Activated T-helper 1 cell treated with anti-CD3 and anti-CD28 coated beads, Interleukin-12 subunit alpha, Interleukin-12 subunit beta, Interleukin-2, Interleukin-4 antibody, amounts not matched to agents 30 ng/mL and 10 ng/mL and 1 ng/mL, durations not matched to agents 14 hours and 24 hours and 36 hours (primary cell): Measurements from ENCODE around the gene SPDL1. TPM values are rescaled to one million over a fixed set of nuclear protein-coding genes. Genes with fewer than 3 reads are reported as not detected.
A peak's percentile ranks its signal among the peaks of the same experiment; 100 is the strongest.
"Not testable (repeated sequence)": the region's sequence is repeated elsewhere in the genome, so short reads cannot be mapped to it uniquely, and the experiment has no call there.

Source experiments
- DNase-seq: peaks from one replicate; pipeline ENCODE4 v3.0.0; 2021; ENCODE audit warnings: low spot score
- H3K27ac Mint-ChIP-seq: one replicate; pipeline ENCODE4 v1.8.0; 2021; ENCODE audit warnings: mild to moderate bottlenecking, mixed read lengths
- H3K27me3 Mint-ChIP-seq: one replicate; pipeline ENCODE4 v1.8.0; 2022; ENCODE audit warnings: mild to moderate bottlenecking, moderate library complexity, mixed read lengths; ENCODE audit not compliant: insufficient read depth
- H3K36me3 Mint-ChIP-seq: one replicate; pipeline ENCODE4 v1.8.0; 2021; ENCODE audit warnings: low read depth, mixed read lengths
- H3K4me1 Mint-ChIP-seq: one replicate; pipeline ENCODE4 v1.8.0; 2021; ENCODE audit warnings: low read depth, mixed read lengths
- H3K4me3 Mint-ChIP-seq: one replicate; pipeline ENCODE4 v1.8.0; 2021; ENCODE audit warnings: mild to moderate bottlenecking, moderate library complexity, mixed read lengths
- H3K9me3 Mint-ChIP-seq: one replicate; pipeline ENCODE4 v1.8.0; 2021; ENCODE audit warnings: mixed read lengths
- intact Hi-C: fragments of 100-400 bp; cut with micrococcal nuclease; formaldehyde crosslinking; loops from one replicate; pipeline ENCODE4 v1.15.1; 2024
- total RNA-seq: library from RNA; stranded (reverse); gene quantifications from 2 replicates; pipeline ENCODE4 v1.2.3, GENCODE V29; 2022

Gene SPDL1
- total RNA-seq, 1 donor from 2014 or later: 34.1 TPM

DNA sequence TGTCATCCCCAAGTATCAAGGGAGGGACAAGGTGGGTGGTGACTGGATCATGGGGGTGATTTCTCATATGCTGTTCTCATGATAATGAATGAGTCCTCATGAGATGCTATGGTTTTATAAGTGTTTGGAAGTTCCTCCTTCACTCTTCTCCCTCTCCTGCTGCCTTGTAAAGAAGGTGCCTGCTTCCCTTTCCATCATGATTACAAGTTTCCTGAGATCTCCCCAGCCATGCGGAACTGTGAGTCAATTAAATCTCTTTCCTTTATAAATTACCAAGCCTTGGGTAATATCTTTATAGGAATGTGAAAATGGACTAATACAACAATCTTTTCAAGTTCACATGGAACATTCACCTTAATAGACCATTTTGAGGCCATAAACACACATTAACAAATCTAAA, 32.0 kb downstream of the SPDL1 start:
- intact Hi-C loops: no loop called here
- H3K36me3 Mint-ChIP-seq: peaks cover 1% of the 10 kb centered on the region
- H3K27me3 Mint-ChIP-seq: peaks cover 44% of the 10 kb centered on the region
- peaks cover 23% of the 10 kb centered on the region for H3K9me3 Mint-ChIP-seq
- H3K4me1 Mint-ChIP-seq: peaks cover 8% of the 10 kb centered on the region
- H3K27ac Mint-ChIP-seq: no peak overlapping the region
- no peak for DNase-seq
- H3K4me3 Mint-ChIP-seq: no peak overlapping the region

DNA sequence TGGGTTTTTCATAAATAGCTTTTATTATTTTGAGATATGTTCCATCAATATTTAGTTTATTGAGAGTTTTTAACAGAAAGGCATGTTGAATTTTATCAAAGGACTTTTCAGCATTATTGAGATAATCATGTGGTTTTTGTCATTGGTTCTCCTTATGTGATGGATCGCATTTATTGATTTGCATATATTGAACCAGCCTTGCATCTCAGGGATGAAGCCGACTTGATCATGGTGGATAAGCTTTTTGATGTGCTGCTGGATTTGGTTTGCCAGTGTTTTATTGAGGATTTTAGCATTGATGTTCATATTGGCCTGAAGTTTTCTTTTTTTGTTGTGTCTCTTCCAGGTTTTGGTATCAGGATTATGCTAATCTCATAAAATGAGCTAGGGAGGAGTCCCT, 40.7 kb downstream of the SPDL1 start:
- intact Hi-C loops, DNase-seq, H3K27ac Mint-ChIP-seq, H3K4me1 Mint-ChIP-seq, H3K36me3 Mint-ChIP-seq, H3K4me3 Mint-ChIP-seq: not testable (repeated sequence)
- H3K27me3 Mint-ChIP-seq: peaks cover 29% of the 10 kb centered on the region
- H3K9me3 Mint-ChIP-seq: peaks cover 17% of the 10 kb centered on the region

DNA sequence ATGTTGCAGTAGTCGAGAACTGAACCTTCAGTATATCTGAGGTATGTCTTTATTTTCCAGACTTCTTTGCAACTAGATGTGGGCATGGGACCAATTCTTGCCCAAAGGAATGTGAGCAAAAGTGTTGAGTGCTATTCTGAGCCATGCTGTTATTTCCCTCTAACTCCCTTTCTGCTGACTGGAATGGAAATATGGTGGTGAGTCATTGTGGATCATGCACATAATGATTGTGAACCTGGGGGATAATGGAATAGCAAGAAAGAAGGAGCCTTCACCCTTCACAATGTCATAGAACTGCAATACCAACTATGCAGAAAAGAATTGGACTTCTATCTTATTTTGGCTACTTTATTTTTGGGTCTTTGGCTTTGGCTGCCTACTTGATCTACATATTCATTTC, 43.2 kb downstream of the SPDL1 start:
- DNase-seq: no peak
- Mint-ChIP-seq H3K36me3 (peaks cover 3% of the 10 kb centered on the region), H3K9me3 (peaks cover 17% of the 10 kb centered on the region), H3K4me1 (peaks cover 15% of the 10 kb centered on the region), H3K4me3 (no peak overlapping the region), H3K27ac (no peak overlapping the region), H3K27me3 (peaks cover 27% of the 10 kb centered on the region)
- intact Hi-C loops: no loop called here

DNA sequence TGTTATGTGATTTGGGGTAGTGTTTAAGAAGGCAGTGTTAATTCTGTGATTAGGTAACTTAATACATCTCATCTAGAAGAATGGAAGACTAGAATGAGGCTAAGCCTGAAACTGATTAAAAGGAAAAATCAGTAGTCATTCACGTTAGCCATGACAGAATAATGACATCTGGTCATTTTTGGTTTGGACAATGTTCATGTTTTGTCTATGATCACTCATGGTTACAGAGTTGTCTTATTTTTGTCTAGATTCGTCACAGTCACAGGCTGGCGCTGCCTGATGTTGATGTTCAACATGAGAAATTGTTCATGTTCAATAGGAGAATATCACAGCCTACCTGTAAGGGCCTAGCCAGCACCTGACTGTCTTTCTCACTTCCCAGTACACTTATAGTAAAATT, 44.0 kb downstream of the SPDL1 start:
- peaks cover 26% of the 10 kb centered on the region for H3K27me3 Mint-ChIP-seq
- peaks cover 17% of the 10 kb centered on the region for H3K9me3 Mint-ChIP-seq
- intact Hi-C loops: no loop called here
- no peak overlapping the region for H3K4me3 Mint-ChIP-seq
- H3K27ac Mint-ChIP-seq: no peak overlapping the region
- peaks cover 3% of the 10 kb centered on the region for H3K36me3 Mint-ChIP-seq
- peaks cover 15% of the 10 kb centered on the region for H3K4me1 Mint-ChIP-seq
- no peak for DNase-seq

DNA sequence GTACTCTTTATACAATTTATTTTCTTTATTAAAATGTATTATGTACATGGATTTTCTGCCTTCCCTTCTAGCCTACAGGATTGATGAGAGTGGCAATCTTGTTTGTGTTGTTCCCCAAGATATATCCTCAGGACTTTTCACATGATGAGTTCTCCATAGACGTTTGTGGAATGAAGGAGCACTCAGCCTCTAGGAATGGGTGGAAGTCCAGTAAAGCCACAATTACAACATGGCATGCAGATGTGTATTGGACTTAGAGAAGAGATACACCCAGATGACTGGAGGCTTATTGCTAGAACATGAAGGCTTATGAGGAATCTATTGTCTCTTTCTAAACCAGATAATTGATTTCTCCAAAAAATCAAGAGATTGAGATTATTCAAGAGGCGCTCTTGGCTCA, 45.3 kb downstream of the SPDL1 start:
- peaks cover 13% of the 10 kb centered on the region for H3K4me1 Mint-ChIP-seq
- H3K36me3 Mint-ChIP-seq: no peaks in the 10 kb centered on the region
- H3K27me3 Mint-ChIP-seq: peaks cover 18% of the 10 kb centered on the region
- no peak overlapping the region for H3K27ac Mint-ChIP-seq
- intact Hi-C loops: loop anchor here (1.0 kb wide), 1 partner anchor 8 kb away; the partner anchor contains the start of gene DOCK2
- peaks cover 10% of the 10 kb centered on the region for H3K9me3 Mint-ChIP-seq
- DNase-seq: no peak
- no peak overlapping the region for H3K4me3 Mint-ChIP-seq

DNA sequence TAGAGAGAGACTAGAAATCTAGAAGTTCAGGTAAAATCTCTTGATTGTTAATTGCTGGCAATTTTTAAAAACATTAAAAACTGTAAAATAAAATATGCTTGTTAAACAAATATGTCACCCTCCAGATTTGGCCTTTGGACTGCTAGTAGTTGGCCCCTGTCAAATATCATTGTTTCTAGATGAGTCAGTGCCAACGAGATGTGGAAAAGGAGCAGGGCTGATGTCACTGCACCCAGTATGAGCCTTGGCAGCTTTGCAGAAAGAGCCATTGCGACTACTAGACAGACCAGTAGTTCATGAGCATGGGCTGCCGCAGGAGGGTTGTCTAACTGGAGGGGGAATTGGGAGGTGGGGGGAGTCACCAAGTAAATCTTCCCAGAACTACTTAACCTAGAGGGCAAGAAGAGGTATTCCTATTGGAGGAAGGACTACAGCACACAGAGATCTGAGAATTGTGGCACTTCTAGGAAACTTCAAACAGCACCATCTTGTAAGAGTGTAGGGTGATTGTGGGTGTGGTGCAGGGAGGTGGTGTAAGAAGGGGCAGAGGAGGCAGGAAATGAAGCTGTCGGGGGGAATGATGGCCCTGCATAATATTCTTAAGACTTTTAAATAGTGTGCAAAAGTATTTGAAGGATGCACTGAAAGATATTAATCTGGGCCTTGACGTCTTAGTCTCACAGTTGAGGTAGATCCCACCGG, 46.4 kb downstream of the SPDL1 start:
- Mint-ChIP-seq H3K36me3 (no peaks in the 10 kb centered on the region), H3K27me3 (peaks cover 13% of the 10 kb centered on the region), H3K4me1 (peaks cover 11% of the 10 kb centered on the region), H3K4me3 (no peak overlapping the region), H3K9me3 (peaks cover 6% of the 10 kb centered on the region), H3K27ac (peak overlapping the region; percentile 12)
- no peak for DNase-seq
- intact Hi-C loops: loop anchor here (1.0 kb wide), 1 partner anchor 7 kb away; the partner anchor contains the start of gene DOCK2

DNA sequence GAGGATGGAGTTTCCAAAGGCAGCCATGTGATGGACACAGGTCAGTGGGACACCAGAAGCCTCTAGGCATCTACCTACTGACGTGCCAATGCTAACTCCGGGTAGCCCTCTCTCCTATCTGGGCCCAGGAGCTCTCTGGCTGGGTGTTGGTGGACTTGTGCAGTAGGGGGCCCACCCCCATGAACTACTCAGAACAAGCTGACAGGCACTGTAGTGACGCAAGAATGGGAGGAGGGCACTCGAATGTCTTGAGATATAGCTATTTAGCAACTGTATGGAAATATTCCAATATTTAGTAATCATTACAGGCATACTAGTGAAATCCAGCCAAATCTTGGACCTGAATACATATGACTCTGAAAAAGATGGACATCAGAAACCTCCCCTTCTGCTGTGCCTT, 47.8 kb downstream of the SPDL1 start:
- peaks cover 17% of the 10 kb centered on the region for H3K4me1 Mint-ChIP-seq
- intact Hi-C loops: no loop called here
- DNase-seq: no peak
- H3K27ac Mint-ChIP-seq: no peak overlapping the region
- peaks cover 5% of the 10 kb centered on the region for H3K27me3 Mint-ChIP-seq
- no peaks in the 10 kb centered on the region for H3K36me3 Mint-ChIP-seq
- no peak overlapping the region for H3K4me3 Mint-ChIP-seq
- no peaks in the 10 kb centered on the region for H3K9me3 Mint-ChIP-seq

DNA sequence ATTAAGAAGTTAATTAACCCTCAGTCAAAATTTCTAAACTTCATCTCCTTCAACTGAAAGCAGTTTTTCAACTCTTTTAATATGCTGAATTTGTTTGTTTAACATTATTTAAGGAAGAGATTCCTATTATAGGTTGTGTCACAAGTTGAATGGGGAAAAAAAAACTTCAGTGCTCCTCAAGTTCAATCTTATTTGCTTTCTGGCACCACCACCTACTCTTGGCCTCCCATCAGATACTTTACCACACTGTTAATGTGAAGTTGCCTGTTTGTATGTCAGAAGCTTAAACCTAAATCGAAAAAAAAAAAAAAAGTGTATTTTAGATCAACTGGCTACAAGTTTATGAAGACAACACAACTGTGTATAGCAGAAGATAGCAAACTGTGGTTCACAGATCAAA, 49.4 kb downstream of the SPDL1 start:
- Mint-ChIP-seq H3K36me3 (peaks cover 2% of the 10 kb centered on the region), H3K9me3 (no peaks in the 10 kb centered on the region), H3K4me3 (no peak overlapping the region), H3K27me3 (peaks cover 5% of the 10 kb centered on the region), H3K4me1 (peaks cover 28% of the 10 kb centered on the region), H3K27ac (no peak overlapping the region)
- intact Hi-C loops: no loop called here
- no peak for DNase-seq

DNA sequence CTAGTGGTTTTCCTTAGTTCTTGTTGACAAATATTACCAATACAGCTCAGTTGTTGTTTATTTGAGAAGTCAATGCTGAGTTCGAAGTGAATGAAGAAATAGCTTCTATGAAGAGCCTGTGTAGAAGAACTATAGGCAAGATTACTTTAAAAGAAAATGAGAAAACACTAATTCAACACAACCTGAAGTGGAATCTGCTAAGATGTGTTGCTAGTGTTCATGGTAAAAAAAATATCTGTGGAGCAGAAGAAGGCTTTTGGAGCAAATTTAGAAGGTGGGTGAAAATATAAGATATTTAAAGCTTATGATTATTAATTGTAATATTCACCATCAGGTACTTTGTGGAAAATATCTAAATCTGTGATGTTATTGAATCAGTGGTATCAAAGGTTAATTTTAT, 51.0 kb downstream of the SPDL1 start:
- intact Hi-C loops: loop anchor here (5.0 kb wide), 2 partner anchors 173 to 1057 kb away; partner anchors contain the start of gene PANK3
- peaks cover 5% of the 10 kb centered on the region for H3K27me3 Mint-ChIP-seq
- DNase-seq: no peak
- H3K9me3 Mint-ChIP-seq: peaks cover 8% of the 10 kb centered on the region
- H3K27ac Mint-ChIP-seq: no peak overlapping the region
- H3K4me3 Mint-ChIP-seq: no peak overlapping the region
- peaks cover 41% of the 10 kb centered on the region for H3K4me1 Mint-ChIP-seq
- peaks cover 17% of the 10 kb centered on the region for H3K36me3 Mint-ChIP-seq

DNA sequence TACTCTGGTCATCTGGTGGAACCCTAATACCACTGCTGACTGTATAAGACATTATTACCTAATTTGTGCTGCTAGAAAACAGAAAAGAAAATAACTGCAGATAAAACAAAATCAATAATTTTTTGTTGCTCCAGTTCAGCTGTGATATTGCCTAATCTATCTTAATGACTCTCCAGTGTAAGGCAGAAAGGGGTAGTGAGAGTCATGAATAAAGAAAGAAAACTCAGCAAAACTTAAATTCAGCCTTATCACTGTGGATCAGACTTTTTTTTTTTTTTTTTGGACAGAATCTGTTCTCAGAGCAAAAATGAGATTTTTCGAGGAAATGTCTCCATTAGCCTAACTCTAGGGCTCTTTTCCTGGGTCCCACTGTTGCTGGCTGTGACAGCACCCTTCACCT, 52.4 kb downstream of the SPDL1 start:
- Mint-ChIP-seq H3K36me3 (peaks cover 27% of the 10 kb centered on the region), H3K27ac (peak overlapping the region; percentile 77), H3K4me1 (peaks cover 45% of the 10 kb centered on the region), H3K4me3 (peak overlapping the region; percentile 86), H3K9me3 (peaks cover 9% of the 10 kb centered on the region), H3K27me3 (peaks cover 2% of the 10 kb centered on the region)
- intact Hi-C loops: loop anchor here (5.0 kb wide), 2 partner anchors 171 to 1059 kb away; partner anchors contain the start of gene PANK3
- no peak for DNase-seq

DNA sequence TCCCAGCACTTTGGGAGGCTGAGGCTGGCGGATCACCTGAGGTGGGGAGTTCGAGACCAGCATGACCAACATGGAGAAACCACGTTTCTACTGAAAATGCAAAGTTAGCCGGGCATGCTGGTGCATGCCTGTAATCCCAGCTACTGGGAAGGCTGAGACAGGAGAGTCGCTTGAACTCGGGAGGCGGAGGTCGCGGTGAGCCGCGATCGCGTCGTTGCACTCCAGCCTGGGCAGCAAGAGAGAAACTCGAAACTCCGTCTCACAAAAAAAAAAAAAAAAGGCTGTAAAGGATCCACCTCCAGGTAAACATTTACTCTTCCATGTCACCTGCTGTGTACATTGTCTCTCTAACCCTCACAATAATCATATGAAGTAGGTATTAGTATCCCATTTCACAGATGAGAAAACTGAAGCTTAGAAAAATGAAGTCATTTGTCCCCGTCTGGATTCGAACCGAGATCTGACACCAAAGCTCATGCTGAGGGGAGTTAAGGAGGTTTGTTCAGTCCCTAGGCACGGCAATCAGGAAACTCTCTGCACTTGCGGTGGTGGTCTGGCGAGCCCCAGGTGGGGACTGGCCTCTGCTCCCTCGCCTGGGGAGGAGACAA, 53.0 kb downstream of the SPDL1 start:
- peaks cover 2% of the 10 kb centered on the region for H3K27me3 Mint-ChIP-seq

DNA sequence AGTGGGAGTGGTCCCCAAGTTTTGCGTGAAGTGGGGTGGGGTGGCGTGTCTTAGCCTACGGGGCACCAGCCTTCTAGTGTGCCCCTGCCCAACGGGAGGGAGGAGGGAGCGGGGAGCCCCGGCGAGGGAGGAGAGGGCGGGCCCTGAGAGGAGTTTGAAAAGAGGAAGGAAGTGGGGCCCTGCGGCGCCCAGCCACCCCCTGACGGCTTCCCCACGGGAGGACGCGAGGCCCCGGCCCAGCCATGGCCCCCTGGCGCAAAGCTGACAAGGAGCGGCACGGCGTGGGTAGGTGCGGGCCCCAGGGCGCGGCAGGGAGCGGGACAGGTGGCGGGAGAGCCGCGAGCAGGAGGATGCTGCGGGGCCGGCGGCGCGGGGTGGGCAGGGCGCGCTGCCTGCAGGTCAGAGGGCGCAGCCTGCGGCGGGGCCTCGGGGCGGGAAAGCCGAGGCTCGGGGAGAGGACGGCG, 53.5 kb downstream of the SPDL1 start, which contains the start of gene DOCK2:
Gene DOCK2 (plus strand): TSS at position 191 of the 464 bp plus-strand sequence. CDS start 52 bp downstream, at position 243.
- Mint-ChIP-seq H3K9me3 (peaks cover 9% of the 10 kb centered on the region), H3K4me3 (peak within 1 kb of the TSS; percentile 86), H3K36me3 (peaks cover 37% of the 10 kb centered on the region), H3K27ac (peak within 1 kb of the TSS; percentile 92), H3K27me3 (no peaks in the 10 kb centered on the region), H3K4me1 (peaks cover 57% of the 10 kb centered on the region)
- intact Hi-C loops: loop anchor here (1.0 to 5.0 kb wide), 5 partner anchors 8 to 1060 kb away; partner anchors contain the start of genes PANK3 and SPDL1
- DNase-seq: peak; percentile 68

More for the DNA sequence above, 53.0 kb downstream of the SPDL1 start:
- Mint-ChIP-seq H3K27ac (peak overlapping the region; percentile 92), H3K36me3 (peaks cover 34% of the 10 kb centered on the region), H3K9me3 (peaks cover 9% of the 10 kb centered on the region), H3K4me3 (peak overlapping the region; percentile 86), H3K4me1 (peaks cover 52% of the 10 kb centered on the region)
- intact Hi-C loops: loop anchor here (1.0 to 5.0 kb wide), 5 partner anchors 7 to 1059 kb away; partner anchors contain the start of genes PANK3 and SPDL1
- no peak for DNase-seq
